ENCODE results near the gene KLF7.

The KLF7 gene

GRCh38 chr2:207123335-207123744, 42.4 kb downstream of the KLF7 start:
- DNase-seq, result no peak

GRCh38 chr2:207122651-207123334, 43.0 kb downstream of the KLF7 start:
- DNase-seq, result no peak

DNA sequence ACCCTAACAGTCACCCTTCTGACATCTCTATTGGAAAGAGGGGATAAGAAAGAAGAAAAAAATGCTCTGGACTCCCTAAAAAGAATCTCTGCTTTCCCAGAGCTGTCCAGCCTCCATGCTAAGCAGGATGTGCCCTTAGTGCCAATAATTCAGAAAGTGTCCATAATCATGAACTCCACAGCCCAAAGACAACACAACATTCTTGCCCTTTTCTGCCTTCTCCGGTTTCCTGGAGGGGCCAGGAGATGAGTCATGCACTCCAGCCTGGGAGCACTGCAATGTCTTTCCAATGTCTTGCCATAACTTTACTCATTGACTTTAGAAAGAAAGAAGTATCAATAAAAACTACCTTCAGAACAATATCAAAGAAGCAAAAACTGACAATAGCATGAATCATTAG, 44.0 kb downstream of the KLF7 start:
- no peak for DNase-seq

- no peak for DNase-seq
These were observed 46.7 kb downstream of the KLF7 start for GRCh38 chr2:207119048-207119447.

DNA sequence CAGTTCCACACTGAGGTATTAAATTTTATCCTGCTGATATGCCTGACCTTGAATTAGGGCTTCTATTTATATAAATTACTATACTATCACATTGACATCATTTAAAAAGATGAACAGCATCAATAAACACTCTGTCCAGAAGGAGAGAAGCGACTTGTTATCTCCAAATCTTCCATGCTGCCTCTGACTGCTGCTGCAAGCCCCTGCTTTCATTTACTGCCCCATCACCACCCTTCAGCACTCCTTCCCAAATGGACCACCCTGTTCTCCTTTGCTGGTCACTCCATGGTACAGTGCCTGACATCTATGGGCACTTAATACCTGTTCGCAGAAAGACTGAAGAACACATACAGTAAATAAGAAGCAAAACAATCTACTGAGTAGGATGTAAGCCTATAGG, 48.1 kb downstream of the KLF7 start:
- no peak for DNase-seq

GRCh38 chr2:207115715-207116364, 49.9 kb downstream of the KLF7 start:
- DNase-seq, result no peak

DNA sequence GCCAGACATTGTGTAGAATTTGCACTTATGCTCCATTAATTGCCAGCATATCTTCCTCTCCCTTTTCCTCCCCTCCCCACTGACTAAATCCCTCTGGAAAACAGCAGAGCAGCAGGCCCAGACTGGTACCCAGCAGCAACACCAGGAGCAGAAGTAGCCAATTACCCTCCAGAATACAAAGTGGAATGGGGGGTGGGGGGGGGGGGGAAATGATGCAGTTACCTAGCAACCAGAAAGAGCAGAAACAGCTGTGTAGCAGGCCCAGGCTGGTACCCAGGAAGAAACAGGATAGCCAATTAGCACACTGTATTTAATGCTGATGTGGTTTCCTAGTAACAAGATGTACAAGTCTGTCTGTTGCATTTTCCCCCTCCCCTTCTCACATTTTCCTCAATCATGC, 52.3 kb downstream of the KLF7 start:
- peak; percentile 32 for DNase-seq

DNA sequence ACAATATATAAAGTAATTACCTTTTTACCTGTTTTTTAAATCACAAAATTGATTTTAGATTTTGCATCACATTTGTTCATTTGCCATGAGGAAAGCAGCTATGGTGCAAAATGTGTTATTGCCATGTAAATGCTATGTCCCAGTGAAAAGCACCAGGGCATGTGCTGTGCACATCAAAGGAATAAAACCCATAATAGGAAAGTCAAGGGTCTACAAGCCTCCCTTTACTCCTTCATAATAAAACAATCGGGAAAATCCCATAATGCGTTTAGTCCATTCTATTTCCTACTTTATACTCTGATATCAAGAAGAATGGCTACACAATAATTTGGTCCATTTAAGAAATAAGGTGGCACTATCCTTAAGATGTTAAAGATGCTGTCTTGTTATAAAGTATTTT, 53.0 kb downstream of the KLF7 start:
- DNase-seq, result no peak

DNA sequence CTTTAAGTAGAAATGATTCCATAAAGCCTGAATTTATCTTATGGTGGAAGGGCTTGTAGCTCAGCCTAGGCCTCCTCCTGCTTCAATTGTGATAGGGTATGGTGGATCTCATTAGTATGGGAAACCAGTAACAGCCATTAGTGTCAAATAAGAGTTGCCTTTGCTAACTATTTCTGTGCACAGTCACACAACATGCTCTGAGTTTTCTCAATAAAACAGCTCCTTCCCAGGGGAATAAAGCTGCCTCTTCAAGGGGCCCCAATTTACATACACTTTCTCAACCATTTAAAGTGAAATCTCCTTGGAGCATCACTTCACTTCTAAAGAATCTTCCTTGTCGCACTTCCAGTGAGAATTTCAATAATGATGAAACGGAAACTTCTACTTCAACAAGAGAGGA, 53.4 kb downstream of the KLF7 start:
- no peak for DNase-seq

- DNase-seq, result no peak
These were observed 54.0 kb downstream of the KLF7 start for GRCh38 chr2:207111757-207112156.

- DNase-seq, result no peak
These were observed 55.0 kb downstream of the KLF7 start for GRCh38 chr2:207110715-207111114.

DNA sequence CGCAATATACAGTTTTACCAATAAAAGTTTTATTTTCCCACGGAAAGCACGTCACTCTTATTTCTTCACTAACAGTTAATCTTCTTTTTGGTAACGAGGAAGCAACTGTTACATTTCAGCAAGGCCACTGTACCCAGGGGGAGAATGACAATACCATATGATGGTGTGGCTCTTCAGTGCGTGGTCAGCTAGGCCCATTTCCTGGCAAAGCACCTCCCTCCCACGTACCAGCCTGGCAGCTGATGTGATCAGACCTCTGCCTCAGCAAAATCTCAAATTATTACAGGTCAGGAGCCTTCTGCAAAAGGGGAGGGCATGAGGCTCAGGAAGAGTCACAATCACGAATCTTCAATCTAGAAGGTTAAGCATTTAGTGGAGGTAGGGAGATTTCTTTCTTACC, 55.4 kb downstream of the KLF7 start:
- no peak for DNase-seq

GRCh38 chr2:207109768-207110167, 56.0 kb downstream of the KLF7 start:
- no peak for DNase-seq

DNA sequence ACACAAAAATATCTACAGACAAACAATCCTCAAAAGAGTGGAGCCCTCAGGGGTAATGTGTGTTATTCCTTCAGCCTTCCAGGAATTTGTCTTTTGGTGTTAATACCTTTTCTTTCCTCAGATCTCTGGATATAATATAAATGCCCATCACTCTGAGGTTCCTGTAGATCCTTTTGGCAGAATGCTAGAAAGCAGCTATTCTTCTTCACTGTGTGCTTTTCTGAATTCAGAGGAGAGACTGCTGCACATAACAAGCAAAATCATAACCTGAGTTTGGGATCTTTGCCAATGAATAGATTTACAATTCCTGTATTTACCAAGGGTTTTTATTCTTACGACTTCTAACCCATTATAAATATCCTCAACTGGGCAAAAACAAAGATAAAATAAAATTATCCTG, 57.3 kb downstream of the KLF7 start:
- no peak for DNase-seq

DNA sequence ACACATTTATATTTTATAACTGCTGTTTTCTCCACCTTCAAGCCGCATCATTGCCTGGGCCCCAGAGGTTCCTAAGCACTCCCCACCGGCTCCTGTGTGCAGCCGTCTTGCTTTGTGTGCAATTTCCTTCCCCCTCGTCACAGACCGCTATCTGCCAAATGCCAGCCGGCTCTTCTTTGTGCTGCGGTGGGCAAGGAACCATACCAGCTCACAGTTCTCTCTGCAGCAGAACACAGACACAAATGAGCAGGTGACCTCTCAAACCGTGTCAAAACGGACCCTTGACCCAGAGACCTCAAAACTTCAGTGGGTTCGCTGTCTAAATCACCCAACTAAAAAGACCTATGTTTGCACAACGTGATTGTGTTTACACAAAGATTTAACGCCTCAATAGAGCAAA, 58.2 kb downstream of the KLF7 start:
- DNase-seq, result peak; percentile 20

DNA sequence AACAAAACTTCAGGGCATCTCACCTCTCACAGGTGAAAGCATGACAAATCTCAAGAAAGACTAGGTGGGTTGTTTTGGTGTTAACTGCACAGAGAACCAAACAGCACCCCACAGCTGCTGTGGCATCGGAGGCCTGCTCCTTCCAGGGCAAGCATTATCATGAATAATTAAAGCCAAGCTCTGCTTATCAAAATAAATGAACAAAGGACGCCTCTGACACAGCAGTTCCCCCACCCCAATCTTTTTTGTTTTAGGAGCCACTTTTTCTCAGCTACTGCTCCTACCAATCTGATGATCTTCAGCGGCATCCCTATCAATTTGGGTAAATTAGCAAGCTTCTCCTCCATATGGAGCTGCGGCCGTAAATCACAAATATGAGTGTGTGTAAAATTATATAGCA, 58.6 kb downstream of the KLF7 start:
- DNase-seq, result no peak

DNA sequence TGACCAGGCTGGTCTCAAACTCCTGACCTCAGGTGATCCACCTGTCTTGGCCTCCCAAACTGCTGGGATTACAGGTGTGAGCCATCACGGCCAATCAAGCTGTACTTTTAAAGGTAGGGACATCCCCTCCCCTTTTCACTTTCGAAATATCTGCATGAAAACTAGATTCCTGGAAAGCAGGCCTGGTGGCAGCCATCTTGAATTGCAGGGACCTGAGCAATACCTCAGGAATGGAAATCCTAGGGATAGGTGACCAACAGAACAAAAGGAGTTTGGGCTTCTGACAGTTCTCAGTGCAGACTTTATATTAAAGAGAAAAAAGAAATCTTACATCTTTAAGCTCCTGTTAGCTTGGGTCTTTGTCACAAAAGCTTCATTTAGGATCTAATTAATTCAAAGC, 62.6 kb downstream of the KLF7 start:
- DNase-seq, result no peak

DNA sequence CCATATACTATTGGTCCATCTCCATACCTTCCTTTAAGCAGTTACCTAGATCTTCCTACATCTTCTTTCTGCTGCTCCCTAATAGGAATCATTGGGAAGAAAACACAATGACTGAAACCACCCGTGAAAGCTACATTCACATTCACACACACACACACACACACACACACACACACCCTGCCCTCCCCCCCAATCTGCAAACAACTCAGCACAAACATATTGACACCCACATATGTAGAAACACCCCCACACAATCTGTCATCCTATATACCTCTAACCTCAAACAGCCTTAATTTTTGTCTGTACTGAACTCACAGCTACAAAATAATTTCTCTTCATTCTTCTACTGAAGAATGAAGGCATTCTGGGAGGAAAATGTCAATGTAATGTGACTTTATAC, 63.8 kb downstream of the KLF7 start:
- no peak for DNase-seq

DNA sequence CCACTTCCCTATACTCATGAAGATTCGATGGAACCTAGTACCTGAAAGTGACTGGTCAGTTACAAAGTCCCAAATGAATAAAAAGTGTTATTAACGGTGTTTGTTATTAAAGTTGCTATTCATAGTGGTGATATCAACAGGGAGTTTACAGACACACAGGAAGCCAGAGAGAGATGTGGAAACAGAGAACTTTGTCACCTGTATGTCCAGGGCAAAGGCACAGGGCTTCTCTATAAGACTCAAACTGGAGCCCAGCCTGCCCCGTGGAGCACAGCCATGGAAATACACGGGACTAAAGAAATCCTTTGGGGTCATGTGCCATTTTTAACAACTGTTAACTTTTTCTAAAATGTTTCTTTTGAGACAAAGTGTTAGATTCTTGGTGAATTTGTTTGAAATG, 68.5 kb downstream of the KLF7 start:
- DNase-seq, result no peak

GRCh38 chr2:207095963-207096362, 69.8 kb downstream of the KLF7 start:
- DNase-seq, result no peak

DNA sequence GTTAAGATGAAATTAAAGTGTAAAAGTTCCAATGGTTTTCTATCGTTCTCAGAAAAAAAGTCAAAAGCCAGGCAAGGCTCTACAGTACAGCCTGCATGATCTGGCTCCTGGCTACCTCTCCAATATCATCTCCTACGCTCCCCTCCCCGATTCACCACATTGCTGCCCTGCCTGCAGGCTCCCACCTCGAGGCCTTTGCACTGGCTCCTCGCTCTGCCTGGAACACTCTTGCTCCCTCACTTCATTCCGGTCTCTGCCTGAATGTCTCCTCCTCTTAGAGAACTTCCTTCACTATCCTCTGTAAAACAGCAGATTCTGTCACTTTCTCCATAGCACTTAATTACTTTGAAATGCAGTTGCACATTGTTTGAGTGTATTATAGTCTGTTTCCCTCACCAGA, 72.5 kb downstream of the KLF7 start:
- DNase-seq, result no peak

- no peak for DNase-seq
These were observed 72.9 kb downstream of the KLF7 start for GRCh38 chr2:207092818-207093217.

DNA sequence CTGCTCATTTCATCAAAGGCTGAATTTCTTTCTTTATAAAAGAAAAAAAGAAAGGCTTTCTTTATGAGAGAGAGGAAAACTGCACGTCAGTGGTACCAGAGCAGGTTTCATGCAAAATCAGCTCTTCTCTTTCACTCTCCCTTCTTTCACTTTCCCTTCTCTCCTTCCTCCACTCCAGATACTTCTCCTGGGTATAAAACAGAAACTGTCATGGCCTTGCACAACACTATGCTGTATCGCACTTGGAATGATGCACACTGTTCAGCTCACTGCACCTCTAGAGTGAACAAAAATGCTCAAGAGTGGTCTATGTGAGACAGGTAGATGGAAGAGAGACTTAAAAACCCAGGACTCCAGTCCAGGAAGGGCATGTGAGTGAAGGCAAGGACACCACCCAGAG, 73.8 kb downstream of the KLF7 start:
- no peak for DNase-seq

GRCh38 chr2:207091176-207091575, 74.6 kb downstream of the KLF7 start:
- DNase-seq, result no peak

GRCh38 chr2:207090389-207090788, 75.4 kb downstream of the KLF7 start:
- DNase-seq, result no peak
